Uterus (tissue), 2 donors: ENCODE data around the gene WNT7A.

ENCODE experiments used
- POLR2A ChIP-seq, 2 donors: fragments of 450-650 bp; IDR thresholded peaks; one replicate each; pipeline ENCODE4 v1.6.1; 2016; ENCODE audit warnings: antibody characterized with exemption in 2 of 2, mild to moderate bottlenecking in 1 of 2, moderate library complexity in 1 of 2
- TF ChIP-seq, protein P1 (sequence below), 4 experiments: fragments of 200-600 bp in 2 of 4; fragments of 450-650 bp in 2 of 4; sonication (generic) in 2 of 4; IDR thresholded peaks; one replicate each; pipeline ENCODE4 v1.5.1; 2016 to 2019; ENCODE audit warnings: antibody characterized with exemption in 4 of 4, mild to moderate bottlenecking in 2 of 4, moderate library complexity in 1 of 4

GRCh38 chr3:13878281-13879101 is 1.4 kb downstream of the WNT7A start:
- TF ChIP-seq, protein P1, sequence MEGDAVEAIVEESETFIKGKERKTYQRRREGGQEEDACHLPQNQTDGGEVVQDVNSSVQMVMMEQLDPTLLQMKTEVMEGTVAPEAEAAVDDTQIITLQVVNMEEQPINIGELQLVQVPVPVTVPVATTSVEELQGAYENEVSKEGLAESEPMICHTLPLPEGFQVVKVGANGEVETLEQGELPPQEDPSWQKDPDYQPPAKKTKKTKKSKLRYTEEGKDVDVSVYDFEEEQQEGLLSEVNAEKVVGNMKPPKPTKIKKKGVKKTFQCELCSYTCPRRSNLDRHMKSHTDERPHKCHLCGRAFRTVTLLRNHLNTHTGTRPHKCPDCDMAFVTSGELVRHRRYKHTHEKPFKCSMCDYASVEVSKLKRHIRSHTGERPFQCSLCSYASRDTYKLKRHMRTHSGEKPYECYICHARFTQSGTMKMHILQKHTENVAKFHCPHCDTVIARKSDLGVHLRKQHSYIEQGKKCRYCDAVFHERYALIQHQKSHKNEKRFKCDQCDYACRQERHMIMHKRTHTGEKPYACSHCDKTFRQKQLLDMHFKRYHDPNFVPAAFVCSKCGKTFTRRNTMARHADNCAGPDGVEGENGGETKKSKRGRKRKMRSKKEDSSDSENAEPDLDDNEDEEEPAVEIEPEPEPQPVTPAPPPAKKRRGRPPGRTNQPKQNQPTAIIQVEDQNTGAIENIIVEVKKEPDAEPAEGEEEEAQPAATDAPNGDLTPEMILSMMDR (IDR thresholded peaks at IDR 0.05) = no peak
- TF ChIP-seq POLR2A (IDR thresholded peaks at IDR 0.05) = no peak
